22Rv1 (cell line): ENCODE results near the gene MAP3K10.
"Not testable (repeated sequence)": the region's sequence is repeated elsewhere in the genome, so short reads cannot be mapped to it uniquely, and the experiment has no call there.

Source experiments
- H3K27ac ChIP-seq: fragments of 450-650 bp; 2 replicates; pipeline ENCODE4 v1.5.1; 2017
- CTCF ChIP-seq: fragments of 450-650 bp; IDR thresholded peaks from 2 replicates; pipeline ENCODE4 v1.5.1; 2017; ENCODE audit warnings: mild to moderate bottlenecking
- ZFX ChIP-seq: fragments of 450-650 bp; IDR thresholded peaks from 2 replicates; pipeline ENCODE4 v1.6.1; 2017; ENCODE audit warnings: antibody characterized with exemption, borderline replicate concordance

MAP3K10 gene

GRCh38 chr19:40162104-40162503, 29.1 kb upstream of the MAP3K10 start:
- TF ChIP-seq ZFX (no peak), CTCF (no peak)
- H3K27ac ChIP-seq, result no peak overlapping the region

GRCh38 chr19:40163541-40164129, 27.6 kb upstream of the MAP3K10 start:
- no peak overlapping the region for H3K27ac ChIP-seq

GRCh38 chr19:40165362-40165937, 25.8 kb upstream of the MAP3K10 start:
- TF ChIP-seq CTCF (peak; percentile 81), ZFX (no peak)
- no peak overlapping the region for H3K27ac ChIP-seq

More at GRCh38 chr19:40163541-40164129, 27.6 kb upstream of the MAP3K10 start:
- TF ChIP-seq ZFX (no peak), CTCF (no peak)

- H3K27ac ChIP-seq, result not testable (repeated sequence)
These were observed 21.5 kb upstream of the MAP3K10 start for GRCh38 chr19:40169482-40170302.

- H3K27ac ChIP-seq, result not testable (repeated sequence)
These were observed 20.8 kb upstream of the MAP3K10 start for GRCh38 chr19:40170303-40170989.

GRCh38 chr19:40171293-40171692, 19.9 kb upstream of the MAP3K10 start:
- not testable (repeated sequence) for H3K27ac ChIP-seq

GRCh38 chr19:40174092-40174491, 17.1 kb upstream of the MAP3K10 start:
- no peak overlapping the region for H3K27ac ChIP-seq
- no peak for TF ChIP-seq CTCF
- TF ChIP-seq ZFX, result no peak

DNA sequence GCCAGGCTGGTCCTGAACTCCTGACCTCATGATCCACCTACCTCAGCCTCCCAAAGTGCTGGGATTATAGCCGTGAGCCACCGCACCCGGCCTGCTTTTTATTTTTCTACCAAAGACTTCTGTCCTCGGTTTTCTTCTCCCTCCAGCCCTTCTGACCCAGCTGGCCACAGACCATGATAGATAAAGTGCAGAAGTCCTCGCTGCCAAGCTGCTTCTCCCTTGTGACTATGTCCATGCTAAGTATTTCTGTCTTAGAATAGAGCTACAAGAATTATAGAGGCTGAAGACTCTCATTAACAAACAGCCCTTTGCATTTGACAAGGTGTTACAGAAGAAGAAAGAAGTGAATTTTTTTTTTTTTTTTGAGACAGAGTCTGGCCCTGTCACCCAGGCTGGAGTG, 15.4 kb upstream of the MAP3K10 start:
- no peak for TF ChIP-seq ZFX
- no peak for TF ChIP-seq CTCF
- H3K27ac ChIP-seq, result no peak overlapping the region
